ENCODE data around the gene ZSCAN2.
A peak's percentile ranks its signal among the peaks of the same experiment; 100 is the strongest.
"Not testable (repeated sequence)": the region's sequence is repeated elsewhere in the genome, so short reads cannot be mapped to it uniquely, and the experiment has no call there.

ZSCAN2 gene

DNA sequence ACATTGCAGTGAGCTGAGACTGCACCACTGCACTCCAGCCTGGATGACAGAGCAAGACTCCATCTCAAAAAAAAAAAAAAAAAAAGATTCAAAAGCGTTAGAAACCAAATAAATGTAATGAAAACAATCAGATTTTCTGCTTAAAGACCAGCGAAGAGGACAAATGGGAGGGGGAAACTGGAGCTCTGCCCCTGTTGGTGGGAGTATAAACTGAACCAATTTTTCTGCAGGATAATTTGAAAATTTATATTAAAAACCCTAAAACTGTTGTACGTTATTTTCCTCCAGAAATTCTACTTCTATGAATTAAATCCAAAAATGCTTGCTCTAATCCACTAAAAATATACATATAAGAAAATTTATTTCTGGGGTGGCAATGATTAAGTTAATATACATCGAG is 25.3 kb upstream of the ZSCAN2 start:
- in situ Hi-C loops (cut with HindIII; ENCODE audit: low pct_ligation_motif_present, low sequenced_read_pairs): no loop called here
- no peak for DNase-seq
- Histone ChIP-seq H3K4me3 (ENCODE audit: low read depth, low read length) (no peak overlapping the region), H3K27me3 (replicated peaks) (no peaks in the 10 kb centered on the region), H3K27ac (no peak overlapping the region), H3K36me3 (replicated peaks) (no peaks in the 10 kb centered on the region)
- TF ChIP-seq, protein P1, sequence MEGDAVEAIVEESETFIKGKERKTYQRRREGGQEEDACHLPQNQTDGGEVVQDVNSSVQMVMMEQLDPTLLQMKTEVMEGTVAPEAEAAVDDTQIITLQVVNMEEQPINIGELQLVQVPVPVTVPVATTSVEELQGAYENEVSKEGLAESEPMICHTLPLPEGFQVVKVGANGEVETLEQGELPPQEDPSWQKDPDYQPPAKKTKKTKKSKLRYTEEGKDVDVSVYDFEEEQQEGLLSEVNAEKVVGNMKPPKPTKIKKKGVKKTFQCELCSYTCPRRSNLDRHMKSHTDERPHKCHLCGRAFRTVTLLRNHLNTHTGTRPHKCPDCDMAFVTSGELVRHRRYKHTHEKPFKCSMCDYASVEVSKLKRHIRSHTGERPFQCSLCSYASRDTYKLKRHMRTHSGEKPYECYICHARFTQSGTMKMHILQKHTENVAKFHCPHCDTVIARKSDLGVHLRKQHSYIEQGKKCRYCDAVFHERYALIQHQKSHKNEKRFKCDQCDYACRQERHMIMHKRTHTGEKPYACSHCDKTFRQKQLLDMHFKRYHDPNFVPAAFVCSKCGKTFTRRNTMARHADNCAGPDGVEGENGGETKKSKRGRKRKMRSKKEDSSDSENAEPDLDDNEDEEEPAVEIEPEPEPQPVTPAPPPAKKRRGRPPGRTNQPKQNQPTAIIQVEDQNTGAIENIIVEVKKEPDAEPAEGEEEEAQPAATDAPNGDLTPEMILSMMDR (IDR thresholded peaks at IDR 0.05; ENCODE audit: low read depth, low read length, missing control alignments): peak; percentile 22

DNA sequence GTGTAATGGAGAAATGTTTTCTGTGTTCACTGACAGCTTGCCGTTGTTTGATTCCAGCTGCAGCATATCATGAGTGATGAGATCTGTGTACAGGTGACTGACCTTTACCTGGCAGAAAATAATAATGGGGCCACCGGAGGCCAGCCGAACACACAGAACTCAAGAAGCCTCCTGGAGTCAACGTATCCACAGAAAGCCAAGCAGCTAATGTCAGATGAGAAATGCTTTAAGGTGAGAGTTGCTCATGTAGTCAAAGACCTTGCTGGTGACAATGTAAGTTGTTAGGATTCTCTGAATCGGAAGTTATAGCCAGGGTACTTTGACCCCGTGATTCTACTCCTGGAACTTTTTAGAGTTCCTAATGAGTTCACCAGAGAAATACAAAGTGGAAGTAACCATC is 22.9 kb upstream of the ZSCAN2 start:
- in situ Hi-C loops (cut with HindIII; ENCODE audit: low pct_ligation_motif_present, low sequenced_read_pairs); H3K36me3 ChIP-seq (replicated peaks); DNase-seq; H3K4me3 ChIP-seq (ENCODE audit: low read depth, low read length); H3K27ac ChIP-seq; H3K27me3 ChIP-seq (replicated peaks): not testable (repeated sequence)

DNA sequence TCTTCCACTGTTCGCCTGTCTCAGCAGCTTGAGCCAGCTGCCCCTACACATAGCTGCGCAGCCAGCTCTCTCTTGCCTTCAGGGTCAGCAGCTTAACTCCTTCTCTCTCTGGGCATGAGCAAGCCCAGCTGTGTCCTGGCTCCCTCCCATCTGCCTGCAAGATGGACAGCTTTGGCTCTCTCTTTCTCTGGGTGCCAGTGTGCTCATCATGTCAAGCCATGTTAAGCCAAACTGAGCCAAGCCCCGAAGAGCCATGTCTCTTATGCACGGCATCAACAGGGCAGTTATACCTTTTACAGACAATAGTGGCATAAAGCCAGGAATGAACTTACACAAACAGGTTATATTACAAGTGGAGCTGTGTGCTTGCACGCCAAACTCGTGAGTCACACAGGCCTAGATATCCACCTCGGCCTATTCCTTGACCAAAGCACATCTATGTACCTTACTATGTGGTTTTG is 21.5 kb upstream of the ZSCAN2 start:
- H3K27me3 ChIP-seq (replicated peaks); in situ Hi-C loops (cut with HindIII; ENCODE audit: low pct_ligation_motif_present, low sequenced_read_pairs); H3K27ac ChIP-seq; H3K36me3 ChIP-seq (replicated peaks); H3K4me3 ChIP-seq (ENCODE audit: low read depth, low read length): not testable (repeated sequence)
- peak; percentile 76 for DNase-seq

DNA sequence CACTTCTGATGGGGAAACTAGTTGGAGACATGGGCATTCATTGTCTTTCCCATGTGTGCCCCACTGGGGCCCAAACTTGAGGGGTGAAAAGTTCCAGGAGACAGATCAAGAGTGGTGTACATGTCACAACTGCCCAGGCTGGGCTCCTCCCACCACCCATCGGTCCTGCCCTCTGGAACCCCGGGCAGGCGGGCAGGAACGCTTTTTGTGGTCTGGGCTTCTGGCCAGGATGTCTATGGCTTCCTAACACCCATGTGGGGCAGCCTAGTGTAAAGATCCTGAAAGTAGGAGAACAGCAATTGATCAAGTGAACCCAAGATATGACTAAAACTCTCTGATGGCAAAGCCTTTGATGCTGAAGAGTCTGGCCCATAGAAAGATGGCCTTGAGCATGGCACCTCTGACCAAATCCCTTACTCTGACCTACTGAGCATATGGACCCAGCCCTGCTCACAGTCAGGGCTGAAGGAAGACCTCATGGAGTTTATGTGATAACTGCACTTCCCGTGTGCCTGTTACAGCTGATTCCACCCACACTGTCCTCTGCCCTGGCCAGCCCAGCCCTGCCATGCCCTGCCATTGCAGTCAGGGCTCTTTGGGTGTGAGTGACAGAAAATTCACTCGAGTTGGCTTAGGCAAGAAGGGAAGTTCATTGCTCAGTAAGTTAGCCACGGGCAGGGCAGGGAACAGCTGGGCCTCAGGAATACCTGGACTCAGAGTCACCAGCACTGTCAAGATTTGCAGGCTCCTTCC is 19.0 kb upstream of the ZSCAN2 start:
- in situ Hi-C loops (cut with HindIII; ENCODE audit: low pct_ligation_motif_present, low sequenced_read_pairs); DNase-seq; H3K4me3 ChIP-seq (ENCODE audit: low read depth, low read length); H3K27ac ChIP-seq; H3K27me3 ChIP-seq (replicated peaks); H3K36me3 ChIP-seq (replicated peaks): not testable (repeated sequence)

DNA sequence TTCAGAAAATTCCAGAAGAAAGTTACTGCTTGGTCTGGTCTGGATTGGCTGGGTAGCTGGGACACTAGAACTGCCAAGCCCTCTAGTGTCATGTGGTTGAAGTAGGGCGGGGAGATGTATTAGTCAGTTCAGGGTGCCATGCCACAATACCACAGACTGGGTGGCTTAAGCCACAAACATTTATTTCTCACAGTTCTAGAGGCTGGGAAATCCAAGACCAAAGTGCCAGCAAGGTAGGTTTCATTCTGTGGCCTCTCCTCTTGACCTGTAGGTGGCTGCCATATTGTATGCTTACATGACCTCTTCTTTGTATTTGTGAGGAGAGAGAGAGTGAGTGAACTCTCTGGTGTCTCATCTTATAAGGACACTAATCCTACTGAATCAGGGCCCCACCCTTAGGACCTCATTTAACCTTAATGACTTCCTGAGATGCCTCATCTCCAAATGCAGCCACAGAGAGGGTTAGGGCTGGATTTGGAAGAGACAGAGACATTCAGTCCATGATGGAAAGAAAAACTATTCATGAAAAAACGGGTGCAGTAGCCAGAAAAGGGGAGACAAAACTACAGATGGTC is 18.1 kb upstream of the ZSCAN2 start:
- H3K27me3 ChIP-seq (replicated peaks): no peaks in the 10 kb centered on the region
- no peak overlapping the region for H3K4me3 ChIP-seq (ENCODE audit: low read depth, low read length)
- TF ChIP-seq, protein P1 (IDR thresholded peaks at IDR 0.05; ENCODE audit: low read depth, low read length, missing control alignments): no peak
- no peak for DNase-seq
- no peaks in the 10 kb centered on the region for H3K36me3 ChIP-seq (replicated peaks)
- in situ Hi-C loops (cut with HindIII; ENCODE audit: low pct_ligation_motif_present, low sequenced_read_pairs): no loop called here
- no peak overlapping the region for H3K27ac ChIP-seq

DNA sequence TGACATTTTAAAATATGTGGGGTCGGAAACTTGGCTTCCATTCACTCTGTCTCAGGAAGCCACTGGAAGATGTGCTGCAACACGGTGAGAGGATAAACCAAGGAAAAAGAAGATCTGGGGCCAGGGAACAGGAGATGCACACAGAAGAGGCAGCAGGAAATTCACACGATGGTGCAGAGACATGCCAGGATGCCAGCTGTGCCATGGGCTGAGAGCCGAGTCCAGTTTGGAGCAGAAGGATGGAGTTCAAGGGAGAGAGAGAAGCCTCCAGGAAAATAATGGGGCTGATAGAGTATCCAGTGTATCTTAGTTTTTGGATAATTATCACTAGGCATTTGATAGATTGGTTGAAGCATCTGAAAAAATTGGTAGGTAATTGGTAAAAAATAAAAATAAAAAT is 16.9 kb upstream of the ZSCAN2 start:
- H3K36me3 ChIP-seq (replicated peaks); DNase-seq; H3K27me3 ChIP-seq (replicated peaks); in situ Hi-C loops (cut with HindIII; ENCODE audit: low pct_ligation_motif_present, low sequenced_read_pairs); H3K4me3 ChIP-seq (ENCODE audit: low read depth, low read length); H3K27ac ChIP-seq: not testable (repeated sequence)

DNA sequence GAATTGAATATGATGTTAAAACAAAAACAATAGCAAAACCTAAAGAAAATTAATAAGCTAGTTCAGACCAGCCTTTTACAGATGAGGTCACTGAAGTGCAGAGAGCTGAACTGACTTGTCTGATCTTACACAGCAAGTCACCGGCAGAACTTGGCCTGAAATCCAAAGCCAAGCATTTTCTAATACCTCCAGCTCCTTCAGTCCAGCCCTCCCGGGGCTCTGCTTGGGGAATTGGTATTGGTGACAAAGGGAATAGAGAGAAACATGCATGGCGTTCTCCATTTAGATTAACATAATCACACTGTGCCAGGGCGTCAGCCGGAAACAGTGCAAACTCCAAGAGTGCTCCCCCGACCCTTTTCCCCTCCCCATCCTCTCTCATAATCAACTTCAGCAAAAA is 14.1 kb upstream of the ZSCAN2 start:
- H3K27me3 ChIP-seq (replicated peaks): no peaks in the 10 kb centered on the region
- in situ Hi-C loops (cut with HindIII; ENCODE audit: low pct_ligation_motif_present, low sequenced_read_pairs): no loop called here
- DNase-seq: no peak
- H3K4me3 ChIP-seq (ENCODE audit: low read depth, low read length): no peak overlapping the region
- no peaks in the 10 kb centered on the region for H3K36me3 ChIP-seq (replicated peaks)
- TF ChIP-seq, protein P1 (IDR thresholded peaks at IDR 0.05; ENCODE audit: low read depth, low read length, missing control alignments): no peak
- no peak overlapping the region for H3K27ac ChIP-seq
